ENCODE data around the gene BEGAIN.

The BEGAIN gene

DNA sequence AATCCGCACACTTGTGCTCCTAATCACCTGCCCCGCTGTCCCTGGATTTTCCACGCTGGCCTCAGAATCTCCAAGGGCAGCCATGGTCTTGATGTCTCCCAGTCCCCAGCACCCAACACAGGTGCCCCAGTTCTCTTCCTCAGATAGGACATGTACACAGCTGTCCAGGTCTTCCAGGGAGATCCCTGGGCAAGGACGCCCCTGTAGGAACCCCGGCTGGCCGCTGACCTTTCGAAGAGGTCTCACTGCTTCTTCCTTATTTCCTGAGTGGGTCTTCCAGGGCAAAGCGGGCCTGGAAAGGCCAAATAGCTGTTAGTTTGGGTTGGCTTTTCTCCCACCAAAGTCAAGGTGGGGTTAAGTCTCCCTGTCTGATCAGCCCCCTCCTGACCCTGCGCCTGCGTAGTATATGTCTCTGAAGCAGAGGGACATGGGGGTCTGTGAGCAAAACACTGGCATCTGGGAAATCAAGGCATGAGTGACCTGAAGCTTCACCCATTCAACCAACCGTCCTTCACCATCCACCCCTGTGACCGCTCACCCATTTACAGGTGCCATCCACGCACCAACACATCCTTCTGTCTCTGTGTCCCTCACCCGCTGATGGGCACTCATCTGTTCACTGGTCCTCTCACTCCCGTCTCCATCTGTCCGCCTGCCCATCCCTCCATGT lies 4.6 kb downstream of the BEGAIN start:
- no peak for DNase-seq

DNA sequence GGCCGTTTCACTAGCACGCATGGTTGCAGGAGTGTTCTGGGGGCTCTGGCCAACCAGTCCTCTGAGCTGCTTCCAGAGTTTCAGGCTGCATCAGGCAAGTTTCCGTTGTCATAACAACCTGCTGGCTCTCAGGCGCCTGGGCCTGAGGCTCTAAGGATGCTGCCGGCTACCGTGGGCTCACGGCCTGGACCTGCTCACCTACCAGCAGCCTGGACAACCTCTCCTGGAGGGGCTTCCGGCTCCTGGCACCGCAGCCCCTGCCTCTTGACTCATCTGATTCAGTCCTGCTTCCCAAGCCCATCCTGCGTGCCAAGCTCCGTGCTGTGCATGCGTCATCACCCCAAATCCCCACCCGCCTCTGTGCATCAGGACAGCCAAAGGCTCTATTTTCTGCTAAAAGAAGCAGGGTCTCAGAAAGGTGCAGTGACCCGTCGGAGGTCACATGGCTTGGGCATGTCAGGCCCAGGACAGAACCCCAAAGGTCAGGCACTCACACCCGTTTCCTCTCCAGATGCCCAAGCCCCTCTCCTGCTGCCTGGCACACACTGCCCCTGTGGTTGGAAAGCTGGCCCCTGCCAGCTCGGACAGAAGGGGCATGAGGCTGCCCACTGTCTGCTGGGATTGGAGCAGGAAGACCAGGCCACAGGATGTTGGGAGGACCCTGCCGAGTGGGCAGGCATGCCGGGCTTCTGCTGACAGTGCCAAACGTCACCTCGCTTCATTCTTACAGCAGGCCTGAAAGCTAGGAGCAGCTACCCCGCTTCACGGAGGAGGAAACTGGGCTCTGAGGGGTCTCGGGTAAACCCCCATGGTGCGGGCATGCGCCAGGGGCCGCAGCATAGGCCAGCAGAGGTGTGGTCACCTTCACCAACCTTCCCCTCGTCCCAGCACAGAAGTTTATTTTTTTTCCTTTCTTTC lies 5.7 kb downstream of the BEGAIN start:
- DNase-seq: no peak

DNA sequence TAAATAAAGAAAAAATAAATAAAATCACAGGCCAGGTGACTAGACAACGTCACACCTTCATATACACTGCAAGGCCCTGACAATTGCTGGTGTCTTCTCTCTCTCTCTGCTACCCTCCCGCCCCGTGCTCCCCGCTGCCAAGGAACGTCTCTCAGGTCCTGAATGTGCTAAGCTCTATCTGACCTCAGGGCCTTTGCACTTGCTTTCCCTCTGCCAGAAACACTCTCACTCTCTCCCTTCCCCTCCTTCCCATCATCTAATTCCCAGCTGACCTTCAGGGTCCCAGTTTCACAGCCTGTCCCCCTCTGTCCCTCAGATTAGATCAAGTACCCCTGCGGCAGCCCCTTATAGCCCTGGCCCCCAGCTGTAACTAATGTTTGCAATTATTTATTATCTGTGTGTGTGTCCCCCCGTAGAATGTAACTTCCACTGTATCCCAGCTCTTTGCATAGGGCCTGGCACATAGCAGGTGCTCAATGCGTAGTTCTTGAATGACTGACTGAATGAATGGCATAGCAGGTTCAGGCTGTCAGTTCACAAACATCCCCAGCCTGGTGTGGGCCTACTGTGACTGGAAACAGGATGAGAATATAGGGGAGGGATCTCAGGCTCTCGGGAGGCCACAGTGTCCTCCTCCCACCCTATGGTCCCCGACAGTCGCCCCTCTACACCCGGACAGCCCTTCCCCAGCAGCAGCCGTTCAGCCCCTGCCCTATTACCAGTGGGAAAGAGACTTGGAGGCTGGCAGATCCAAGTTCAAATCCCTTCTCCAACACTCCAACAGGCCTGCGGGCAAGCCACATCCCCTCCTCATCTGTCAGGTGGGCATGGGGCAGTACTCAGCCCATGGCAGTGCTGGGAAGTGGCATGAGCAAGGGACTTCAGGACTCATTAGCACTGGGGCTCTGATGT lies 6.6 kb downstream of the BEGAIN start:
- no peak for DNase-seq

DNA sequence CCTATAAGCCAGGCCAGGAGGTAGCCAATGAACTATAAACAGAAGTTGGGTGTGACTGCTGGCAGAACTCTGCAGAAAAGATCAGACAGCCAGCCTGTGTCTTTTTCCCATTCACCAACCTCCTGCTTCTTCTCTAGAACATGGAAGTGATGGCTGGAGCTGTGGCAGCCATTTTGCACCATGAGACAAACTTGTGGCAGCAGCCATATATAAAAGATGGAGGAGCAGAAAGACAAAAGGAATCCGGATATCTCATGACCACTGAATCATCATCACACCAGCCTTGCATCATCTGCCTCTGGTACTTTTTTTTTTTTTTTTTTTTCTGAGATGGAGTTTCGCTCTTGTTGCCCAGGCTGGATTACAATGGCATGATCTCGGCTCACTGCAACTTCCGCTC lies 8.7 kb downstream of the BEGAIN start:
- no peak for DNase-seq

DNA sequence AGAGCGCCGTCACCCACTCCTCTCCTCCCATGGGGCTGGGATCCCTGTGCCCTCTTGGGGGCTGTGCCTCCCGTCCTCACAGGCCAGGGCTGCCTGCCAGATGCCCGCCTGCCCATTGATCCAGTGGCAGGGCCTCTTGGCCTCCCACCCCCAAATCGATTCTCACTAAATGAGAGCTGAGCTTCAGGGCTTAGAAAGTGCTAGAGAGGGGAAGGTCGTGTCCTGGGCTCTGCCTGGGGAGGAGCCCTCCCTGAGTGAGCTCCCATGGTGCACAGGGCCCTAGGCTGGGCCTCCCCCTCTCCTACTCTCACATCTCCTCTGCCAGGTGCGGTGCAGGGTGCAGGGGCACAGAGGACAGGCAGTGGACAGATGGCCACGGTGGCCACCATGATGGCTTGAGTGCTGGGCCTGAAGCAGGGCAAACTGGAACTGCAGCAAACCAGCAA lies 9.2 kb downstream of the BEGAIN start:
- DNase-seq: no peak

DNA sequence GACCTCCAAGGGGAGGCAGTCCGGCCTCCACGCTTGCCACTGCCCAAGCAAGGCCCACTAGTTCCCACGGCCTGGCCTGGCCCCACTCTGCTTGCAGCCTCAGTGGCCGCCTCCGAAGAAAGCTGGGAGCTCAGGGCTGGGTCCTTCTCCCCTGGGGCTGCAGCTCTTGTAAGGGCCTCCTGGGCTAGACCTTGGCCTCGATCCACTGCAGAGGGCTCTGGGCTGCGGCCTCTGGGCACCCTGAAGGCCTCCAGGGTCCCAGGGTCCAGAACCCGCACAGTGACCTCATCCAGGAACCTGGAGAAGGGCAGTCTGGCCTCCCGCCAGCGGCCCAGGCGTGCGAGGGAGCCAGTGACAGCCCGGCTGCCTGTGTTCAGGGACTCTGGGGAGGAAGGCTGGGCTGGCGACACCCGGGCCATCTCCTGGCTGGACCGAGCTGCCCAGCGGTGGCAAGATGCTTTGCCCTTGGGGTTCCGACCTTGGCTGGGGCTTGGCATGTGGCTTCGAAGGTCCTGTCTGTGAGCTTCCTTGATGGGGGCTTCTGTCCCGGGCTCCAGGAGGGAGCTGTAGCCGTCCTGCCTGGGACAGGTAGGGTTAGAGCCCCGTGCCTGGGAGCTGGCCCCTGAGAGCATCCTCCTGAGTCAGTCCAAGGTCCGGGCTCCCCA lies 9.8 kb downstream of the BEGAIN start:
- DNase-seq: no peak

DNA sequence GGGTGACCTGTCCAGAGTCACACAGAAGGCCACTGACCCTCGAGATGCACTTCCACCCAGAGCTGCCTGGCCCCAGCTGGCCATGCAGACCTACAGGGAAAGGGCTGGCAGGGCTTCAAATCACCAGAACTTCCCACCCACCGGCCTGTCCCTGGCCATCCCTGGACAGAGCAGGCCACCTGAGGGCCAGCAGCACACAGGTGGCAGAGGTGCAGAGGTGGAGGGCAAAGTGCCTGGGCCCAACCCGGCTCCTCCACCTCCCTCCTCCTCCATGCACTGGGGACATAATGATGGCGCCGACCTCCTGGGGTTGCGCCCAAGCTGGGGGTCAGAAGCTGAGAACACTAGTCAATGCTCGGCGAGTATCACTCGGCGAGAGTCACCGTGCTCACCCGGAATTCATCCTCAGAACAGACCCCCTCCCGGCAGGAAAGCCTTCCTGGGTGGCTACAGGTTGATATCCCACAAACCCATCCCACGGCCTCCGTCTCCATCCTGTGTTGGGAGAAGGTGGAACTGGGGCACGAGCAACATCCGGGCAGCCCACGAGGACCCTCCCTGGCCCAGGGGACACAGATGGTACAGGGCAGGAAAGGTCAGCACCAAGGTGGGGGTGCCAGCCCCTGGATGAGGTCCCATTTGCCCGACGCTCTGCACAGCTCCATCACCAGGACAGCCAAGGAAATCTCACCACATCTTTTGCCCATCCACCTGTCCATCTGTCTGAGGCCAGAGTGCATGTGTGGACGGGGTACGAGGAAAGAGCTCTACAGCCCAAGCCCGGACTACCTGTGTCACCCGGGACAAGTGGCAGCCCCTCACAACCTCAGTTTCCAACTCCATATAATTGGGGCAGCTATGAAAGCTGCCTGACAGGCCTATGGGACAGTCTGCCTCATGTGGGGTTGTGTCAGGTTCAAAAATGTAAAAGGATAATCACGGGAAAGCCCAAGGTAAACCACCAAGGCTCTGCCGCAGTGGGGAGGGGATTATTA lies 10.8 kb downstream of the BEGAIN start:
- DNase-seq: no peak

DNA sequence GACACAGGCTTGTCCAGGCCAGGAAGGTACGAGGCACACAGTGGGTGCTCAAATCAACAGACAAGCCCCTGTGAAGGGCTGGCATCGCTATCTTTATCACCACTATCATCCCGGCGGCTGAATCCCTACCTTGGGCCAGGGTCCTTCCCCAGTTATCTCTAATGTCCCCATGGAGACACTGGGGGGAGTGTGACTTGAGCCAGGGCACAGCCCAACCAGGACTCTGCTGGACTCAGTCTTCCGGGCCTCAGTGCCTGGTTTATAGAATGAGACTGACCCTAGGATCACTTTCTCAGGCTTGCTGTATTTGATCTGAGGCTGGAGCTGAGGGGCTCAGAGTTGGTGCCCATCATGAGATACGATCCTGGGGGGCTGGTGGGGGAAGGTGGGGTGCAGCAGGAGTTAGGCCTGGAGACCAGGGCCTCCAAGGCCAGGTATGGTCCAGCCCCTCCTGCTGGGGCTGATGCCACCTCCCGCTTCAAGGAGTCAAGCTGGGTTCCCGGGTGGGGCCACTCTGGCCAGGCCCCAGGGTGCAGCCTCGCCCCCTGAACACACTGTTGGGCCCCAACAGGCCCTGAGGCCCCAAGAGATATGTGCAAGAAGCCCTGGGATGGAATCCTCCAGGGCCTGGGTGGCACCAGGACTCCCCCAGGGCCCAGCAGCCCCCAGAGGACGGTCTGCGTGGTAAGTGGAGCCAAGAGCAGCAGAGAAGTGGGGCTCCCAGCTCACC lies 11.8 kb downstream of the BEGAIN start:
- no peak for DNase-seq

DNA sequence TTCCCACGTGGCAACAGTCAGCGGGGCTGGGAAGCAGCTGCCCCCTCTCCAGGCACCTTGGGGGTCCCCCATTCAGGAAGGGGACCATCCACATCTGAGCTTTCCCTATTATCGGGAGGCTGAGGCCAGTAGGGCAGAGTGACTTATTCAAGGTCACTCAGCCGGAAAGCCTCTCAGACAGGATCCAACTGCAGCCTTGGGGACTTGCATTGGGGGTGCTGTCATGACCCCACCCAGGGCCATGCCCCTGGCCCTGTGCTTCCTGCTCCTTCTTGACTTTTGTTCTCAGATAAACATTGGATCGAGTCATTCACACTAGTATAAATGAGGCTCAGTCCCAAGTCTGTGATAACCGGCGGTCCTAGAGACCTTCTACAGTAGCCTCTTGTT lies 12.6 kb downstream of the BEGAIN start:
- DNase-seq: no peak

DNA sequence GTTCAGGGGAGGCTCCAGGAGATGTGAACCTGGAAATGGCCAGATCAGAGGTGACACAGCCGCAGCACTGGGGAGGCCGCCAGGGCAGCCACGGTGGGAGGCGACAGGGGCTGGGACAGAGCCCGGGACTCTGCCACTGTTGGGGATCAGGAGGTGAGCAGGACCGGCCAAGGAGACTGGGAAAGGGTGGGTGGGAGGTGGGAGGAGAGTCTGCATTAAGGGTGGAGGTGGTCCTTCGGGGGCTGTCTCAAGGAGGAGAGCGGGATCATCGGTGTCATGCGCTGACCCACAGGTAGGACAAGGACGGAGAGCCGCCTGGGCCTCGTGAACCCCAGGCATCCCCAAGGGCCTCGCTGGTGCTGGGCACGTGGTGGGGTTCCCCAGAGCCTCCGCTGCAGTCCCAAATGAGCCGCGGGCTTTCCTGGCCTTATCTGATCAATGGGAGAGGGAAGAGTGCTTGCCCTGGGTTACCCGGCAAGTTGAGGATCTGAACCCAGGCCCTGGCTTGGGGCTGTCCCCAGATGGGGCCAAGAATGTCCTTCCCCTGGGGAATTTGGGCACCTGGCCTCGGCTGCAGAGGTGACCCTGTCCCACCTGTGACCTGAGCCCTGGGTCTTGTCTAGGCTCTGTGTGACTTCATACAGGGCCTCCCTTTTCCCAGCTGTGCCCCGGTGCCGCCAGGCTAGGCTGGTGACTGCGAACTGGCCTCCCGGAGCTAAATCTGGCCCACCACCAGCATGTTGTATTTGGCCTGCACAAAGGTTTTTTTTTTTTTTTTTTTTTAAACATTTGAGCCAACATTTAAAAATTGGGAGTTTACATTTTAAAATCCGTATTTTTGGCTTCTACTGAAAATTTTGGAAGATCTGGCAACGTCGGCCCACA lies 13.2 kb downstream of the BEGAIN start:
- no peak for DNase-seq

DNA sequence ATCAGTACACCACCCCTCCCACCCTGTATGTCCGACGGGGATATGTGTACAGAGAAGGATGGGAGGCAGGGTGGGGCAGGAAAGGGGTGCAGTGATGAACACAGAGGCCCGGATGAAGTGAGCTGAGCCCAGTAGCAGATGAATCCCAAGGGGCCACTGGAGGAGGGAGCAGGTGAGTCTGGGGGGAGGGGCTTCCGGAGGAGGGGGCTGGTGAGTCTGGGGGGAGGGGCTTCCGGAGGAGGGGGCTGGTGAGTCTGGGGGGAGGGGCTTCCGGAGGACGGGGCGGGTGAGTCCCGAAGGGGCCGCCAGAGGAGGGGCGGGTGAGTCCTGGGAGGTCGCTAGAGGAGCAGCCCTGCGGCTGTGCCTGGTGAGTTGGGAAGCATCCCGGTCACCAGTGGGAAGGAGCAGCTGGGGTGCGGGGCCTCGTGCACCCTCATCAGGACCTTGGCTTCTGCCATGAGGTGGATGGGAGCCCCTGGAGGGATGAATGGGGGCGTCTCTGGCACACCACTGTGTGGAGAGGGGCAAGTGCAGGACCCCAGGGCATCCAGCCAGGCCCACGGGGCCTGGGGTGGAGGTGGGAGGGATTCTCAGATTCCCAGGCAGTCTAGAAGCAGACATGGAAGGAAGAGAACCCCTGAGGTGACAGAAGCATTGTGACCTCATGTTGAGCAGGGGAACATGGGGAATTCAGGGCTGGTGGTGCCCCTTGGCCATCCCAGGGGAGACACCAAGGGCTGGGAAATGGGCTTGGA lies 14.0 kb downstream of the BEGAIN start:
- no peak for DNase-seq

DNA sequence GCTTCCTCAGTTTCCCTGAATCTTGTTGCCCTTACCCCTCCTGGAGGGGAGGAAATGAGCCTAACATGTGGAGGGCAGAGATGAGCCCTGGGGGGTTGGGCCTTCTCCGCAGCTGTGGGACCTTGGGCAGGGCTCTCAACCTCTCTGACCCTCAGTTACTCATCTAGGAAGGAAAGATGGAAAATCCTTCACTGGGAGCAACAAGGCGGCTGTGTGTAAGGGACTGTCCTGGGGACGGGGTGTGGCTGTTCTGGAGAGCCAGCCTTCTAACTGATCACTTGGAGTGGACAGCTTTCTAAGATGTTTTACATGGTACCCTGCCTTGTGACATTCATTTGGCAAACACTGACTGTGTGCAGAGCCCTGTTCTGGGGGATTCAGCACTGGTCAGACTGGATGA lies 14.7 kb downstream of the BEGAIN start:
- no peak for DNase-seq

DNA sequence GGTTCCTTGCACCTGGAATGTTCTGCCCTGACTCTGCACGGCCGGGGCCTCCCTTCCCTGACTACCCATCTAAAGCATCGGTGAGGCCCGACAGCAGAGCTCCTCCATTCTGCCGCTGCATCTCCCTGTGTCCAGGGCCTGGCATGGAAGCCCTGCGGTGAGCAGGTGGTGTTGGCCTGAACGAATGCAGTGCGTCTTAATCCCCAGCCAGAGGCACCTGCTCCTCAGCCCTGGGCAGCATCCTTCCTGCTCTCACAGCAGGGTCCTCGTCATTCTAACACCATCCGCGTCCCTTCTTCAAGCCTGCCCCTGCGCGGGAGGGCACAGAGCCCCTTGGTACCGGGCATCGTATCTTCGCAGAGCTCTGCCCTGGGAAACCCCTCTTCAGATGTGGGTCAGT lies 15.4 kb downstream of the BEGAIN start:
- DNase-seq: no peak

DNA sequence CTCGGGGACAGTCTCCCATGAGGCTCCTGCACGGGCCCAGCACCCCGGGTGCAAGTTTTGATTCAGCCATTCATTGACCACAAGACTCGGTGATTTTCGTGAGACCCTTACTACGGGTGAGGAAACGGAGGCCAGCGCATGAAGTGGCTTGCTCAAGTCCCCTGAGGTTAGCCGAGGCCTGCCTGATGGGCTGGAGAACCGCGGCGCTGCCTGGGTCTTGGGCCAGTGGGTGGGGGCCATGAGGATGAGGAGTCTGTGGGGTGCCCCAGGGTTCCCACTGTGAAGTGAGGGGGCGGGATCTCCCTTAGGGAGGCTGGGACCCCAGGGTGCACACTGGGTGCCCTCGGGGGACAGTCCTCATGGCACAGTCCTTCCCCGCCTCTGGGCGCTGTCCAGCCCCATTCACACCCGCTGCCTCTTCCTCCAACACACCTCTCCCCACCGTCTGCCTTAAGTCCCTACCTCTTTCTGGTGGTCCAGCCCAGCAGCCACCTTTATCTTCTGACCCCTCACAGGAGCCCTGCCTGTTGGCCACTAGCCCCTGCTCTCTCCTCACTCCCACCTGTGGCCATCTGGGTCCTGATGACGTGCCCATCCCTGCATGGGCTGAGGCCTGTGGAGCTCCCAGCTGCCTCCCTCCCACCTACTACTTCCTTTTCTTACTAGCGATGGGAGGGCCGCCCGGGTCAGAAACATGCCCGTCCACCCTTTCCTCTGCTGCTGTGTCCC lies 16.3 kb downstream of the BEGAIN start:
- DNase-seq: no peak

DNA sequence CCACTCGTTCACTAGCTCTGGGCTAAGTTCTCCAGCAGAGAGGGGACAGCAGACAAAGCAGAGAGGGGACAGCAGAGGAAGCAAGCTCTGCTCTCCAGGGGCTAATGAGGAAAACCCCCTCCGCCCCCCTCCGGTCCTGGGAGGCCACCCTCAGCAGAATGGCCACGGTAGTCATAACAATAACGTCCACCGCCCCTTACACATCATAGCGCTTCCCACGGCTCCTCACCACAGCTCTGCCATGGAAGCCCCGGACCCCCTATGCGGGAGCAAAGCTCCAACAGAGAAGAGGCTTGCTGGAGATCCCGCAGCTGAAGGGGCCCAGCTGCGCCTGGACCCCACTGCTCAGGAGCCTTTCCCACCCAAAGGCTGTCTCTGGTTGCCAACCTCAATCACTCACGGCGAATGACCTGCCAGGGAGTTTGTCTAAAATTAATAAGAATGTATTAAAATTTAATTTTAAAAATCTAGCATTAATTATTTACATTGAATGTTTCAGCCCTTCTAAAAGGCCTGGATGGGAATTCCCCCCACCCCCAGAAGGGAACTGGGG lies 17.4 kb downstream of the BEGAIN start:
- no peak for DNase-seq

DNA sequence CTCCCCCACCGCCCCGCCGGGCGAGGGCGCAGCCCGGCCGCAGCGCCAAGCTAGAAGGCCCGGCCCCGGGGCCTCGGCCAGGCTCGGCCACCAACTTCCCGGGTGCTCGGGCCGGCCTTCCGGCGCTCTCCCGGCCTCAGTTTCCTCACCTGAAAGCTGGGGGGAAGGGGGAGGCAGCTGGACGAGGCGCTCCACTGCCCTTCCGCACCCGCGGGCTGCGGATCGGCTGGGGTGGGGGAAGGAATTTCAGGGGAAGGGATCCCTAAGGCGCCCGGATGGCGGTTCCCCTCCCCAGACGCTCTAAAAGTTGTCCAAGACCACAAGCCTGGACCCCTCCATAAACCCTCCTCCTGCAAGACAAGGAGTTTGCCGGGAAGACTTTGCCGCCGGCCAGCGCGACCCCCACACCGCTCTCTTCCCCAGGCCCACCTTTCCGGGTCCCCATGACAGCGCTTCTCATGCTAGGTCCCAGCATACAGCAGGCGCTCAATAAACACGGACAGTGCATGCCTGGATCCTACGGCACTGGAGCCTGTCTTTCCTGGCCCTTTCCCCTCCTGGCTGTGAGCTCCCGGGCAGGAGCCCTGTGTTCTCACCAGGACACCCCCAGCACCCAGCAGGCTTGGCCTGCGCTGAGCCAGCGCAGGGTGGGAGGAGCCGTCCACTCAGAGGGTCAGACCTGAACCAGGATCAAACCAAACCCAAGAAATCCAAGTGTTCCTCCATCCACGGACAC lies 18.1 kb downstream of the BEGAIN start:
- DNase-seq: no peak

All from right kidney (tissue), 1 donor.